GM21515 (cell line): Measurements from ENCODE around the gene ARPP19.
"Not testable (repeated sequence)": the region's sequence is repeated elsewhere in the genome, so short reads cannot be mapped to it uniquely, and the experiment has no call there.

Experiments used
- ATAC-seq: cut with Tn5 transposase; IDR thresholded peaks from one replicate; pipeline ENCODE4 v1.9.1; 2021; ENCODE audit not compliant: unreplicated experiment

ARPP19 gene

DNA sequence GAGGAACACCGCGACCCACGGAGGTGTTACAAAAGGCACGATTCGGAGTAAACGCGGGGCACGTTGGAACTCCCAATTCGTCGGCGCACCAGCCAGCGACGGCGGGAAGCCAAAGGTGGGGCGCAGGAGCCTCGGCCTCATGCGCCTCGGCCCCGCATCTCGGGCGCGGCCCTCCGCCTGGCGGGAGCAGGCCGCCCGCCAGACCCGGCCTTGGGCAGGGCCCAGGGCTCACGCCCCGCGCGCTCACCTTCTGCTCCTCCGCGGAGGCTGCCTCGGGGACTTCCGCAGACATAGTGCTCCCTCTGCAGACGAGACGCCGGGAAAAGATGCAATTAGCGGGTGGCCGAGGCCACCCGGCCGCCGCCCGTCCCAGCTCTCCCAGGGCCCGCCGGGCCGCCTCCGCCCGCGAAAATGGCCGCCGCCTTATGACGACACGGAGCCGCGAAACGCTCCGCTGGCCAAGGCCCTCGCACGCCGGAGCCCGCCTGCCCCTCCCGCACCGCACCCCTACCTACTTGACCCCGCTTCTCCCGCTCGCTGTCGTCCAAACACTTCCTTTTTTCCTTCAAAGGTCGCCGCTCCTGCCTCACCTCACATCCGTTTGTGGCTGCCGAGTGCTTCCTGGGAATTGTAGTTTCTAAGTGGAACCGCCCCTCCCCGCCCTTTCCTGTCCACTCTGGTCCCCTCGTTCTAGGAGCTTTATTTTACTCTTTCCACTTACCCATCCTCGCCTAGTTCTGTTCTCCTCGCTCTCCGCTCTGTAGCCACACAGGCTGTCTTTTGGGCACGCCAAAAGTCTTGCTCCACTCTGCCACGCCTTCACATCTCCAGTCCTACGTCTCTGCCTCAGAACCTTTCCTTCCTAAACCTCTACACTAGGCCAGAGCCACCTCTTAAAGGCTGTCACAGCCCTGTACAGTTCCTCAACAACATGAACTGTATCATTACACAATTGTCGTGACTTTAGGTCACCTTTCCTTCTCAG is at the start of gene ARPP19:
Gene ARPP19 (minus strand): TSS at position 430 of the 985 bp plus-strand sequence. CDS start 138 bp downstream, at position 292.
- ATAC-seq: peak; percentile 60

DNA sequence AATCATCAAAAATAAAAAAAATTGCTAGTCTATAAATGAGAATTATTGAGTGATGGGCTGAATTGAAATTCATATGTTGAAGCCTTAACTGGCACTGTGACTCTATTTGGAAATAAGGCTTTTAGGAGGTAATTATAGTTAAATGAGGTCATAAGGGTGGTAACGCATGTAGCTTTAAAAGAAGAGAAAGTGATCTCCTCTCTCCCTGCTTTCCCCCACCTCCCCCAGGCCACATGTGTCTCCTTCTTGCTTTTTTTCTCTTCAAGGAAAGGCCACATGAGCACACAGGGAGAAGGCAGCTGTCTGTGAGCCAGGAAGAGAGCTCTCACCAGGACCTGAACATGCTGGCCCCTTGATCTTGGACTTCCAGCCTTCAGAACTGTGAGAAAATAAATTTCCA is 48.2 kb upstream of the ARPP19 start:
- no peak for ATAC-seq

GRCh38 chr15:52615302-52615701 is 46.5 kb upstream of the ARPP19 start:
- no peak for ATAC-seq

DNA sequence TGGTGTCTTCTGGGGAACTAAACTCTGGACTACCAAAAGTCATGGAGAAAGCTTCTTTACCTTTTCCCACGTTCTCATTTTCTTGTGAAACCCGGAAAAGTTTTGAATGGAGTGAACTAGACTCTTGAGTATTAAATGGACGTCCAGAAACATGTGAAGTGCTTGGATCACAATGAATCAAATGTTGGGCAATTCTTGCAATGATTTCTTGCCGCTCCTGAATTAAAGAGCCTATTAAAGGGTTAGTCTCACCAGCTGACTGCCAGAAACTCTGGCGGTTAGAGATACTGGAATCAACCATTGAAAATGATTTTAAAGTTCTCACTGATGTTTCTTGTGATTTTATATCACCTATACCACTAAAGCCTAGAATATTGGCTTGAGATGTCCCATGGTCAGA is 40.8 kb upstream of the ARPP19 start:
- no peak for ATAC-seq

GRCh38 chr15:52584414-52584813 is 15.6 kb upstream of the ARPP19 start:
- ATAC-seq: no peak

DNA sequence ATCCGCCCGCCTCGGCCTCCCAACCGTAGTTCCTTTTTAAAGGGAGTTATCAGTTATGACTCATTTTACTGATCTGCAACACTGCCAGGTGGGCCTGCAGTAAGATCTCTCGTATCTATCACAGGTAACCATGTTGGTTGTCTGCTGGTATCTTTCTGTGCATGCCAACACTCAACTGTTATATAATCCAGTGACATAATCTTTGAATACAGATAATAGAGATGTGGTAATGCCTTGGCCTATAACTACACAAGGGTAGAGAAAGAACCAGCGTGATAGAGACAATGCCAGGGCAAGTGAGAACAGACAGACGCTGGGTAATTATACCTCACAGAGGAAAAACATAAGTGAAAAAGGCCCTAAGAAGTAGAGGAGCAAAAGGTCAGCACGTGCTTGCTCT is 11.0 kb upstream of the ARPP19 start:
- no peak for ATAC-seq

DNA sequence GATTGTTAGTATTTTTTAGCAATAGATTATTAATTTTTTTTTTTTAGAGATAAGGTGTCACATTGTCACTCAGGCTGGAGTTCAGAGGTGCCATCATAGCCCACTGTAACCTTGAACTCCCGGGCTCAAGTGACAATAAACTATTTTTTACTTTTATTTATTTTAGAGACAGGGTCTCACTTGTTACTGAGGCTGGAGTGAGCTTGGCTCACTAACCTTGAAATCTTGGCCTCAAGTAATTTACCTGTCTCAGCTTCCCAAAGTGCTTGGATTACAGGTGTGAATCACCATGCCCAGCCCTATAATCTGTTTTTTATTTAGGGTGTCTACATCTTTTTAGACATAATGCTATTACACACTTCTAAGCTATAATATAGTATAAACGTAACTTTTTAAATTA is 7.9 kb upstream of the ARPP19 start:
- no peak for ATAC-seq

- ATAC-seq: not testable (repeated sequence)
These were observed 6.7 kb upstream of the ARPP19 start for GRCh38 chr15:52575573-52575972.

- ATAC-seq: no peak
These were observed 6.2 kb upstream of the ARPP19 start for GRCh38 chr15:52575072-52575471.

GRCh38 chr15:52574623-52575022 is 5.8 kb upstream of the ARPP19 start:
- ATAC-seq: not testable (repeated sequence)

GRCh38 chr15:52567871-52568600 is 794 bp downstream of the ARPP19 start:
- ATAC-seq: no peak

DNA sequence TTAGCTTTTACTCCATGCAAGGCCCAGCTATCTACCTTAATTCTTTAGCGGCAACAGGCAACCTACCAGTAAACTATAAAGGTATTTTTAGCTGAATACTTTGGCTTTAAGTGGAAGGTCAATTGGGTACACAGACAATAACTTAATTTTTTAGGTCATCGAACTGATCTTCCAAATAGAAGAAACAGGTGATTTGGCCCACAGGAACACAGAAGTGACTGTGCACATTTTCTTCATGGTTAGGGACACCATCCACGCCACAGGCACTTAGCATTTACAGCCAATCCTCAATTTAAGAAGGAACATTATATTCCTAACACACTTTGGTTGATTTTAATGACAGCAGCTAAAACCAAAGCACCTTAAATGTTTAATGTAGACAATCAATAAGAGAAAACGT is 1.9 kb downstream of the ARPP19 start:
- ATAC-seq: no peak

GRCh38 chr15:52565417-52566358 is 3.1 kb downstream of the ARPP19 start:
- peak; percentile 51 for ATAC-seq

DNA sequence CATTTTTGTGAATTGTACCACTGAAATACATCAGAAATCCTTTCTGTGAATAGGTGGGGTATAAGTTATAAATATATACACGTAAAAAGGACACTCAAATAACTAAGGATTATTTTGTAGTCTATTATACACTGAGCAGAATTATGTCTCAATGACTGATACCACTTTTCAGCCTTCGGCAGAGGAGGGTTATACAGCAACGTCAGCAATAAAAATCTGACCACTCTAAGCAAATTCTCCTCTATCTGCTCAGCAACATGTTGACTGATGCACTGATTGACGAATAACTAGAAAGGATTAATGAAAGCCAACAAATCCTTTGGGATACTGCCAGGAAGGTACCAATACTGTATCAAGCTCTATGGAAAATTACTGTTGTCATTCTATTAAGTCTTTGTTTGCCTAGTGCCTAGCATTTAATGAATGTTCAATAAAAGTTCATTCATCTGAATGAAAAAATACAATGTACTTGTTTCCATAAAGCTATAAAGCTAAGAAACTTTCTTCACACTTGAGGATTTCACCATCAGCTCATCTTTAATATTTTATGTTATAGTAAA is 5.2 kb downstream of the ARPP19 start:
- no peak for ATAC-seq

DNA sequence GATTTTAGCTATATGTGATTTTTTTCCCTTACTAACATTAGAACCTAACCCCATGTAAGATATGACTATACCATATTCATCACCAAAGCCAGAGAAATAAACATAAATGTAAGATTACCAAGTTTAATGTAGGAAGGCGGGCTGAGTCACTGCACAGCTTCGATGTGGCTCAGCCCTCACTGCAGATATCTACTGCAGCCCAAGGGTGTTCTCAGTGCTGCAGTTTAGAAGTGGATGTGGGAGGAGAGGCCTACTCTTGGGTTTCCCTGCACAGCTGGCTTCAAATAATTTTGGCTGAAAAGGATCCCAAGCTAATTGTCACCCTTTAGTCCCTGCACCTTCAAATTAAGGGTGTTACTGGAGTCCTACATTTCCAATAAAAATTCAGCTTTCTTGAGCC is 9.3 kb downstream of the ARPP19 start:
- no peak for ATAC-seq

GRCh38 chr15:52559022-52559421 is 9.8 kb downstream of the ARPP19 start:
- ATAC-seq: no peak

- ATAC-seq: peak; percentile 61
These were observed 10.6 kb downstream of the ARPP19 start for GRCh38 chr15:52558196-52558595.

- no peak for ATAC-seq
These were observed 11.6 kb downstream of the ARPP19 start for GRCh38 chr15:52557274-52557641.

DNA sequence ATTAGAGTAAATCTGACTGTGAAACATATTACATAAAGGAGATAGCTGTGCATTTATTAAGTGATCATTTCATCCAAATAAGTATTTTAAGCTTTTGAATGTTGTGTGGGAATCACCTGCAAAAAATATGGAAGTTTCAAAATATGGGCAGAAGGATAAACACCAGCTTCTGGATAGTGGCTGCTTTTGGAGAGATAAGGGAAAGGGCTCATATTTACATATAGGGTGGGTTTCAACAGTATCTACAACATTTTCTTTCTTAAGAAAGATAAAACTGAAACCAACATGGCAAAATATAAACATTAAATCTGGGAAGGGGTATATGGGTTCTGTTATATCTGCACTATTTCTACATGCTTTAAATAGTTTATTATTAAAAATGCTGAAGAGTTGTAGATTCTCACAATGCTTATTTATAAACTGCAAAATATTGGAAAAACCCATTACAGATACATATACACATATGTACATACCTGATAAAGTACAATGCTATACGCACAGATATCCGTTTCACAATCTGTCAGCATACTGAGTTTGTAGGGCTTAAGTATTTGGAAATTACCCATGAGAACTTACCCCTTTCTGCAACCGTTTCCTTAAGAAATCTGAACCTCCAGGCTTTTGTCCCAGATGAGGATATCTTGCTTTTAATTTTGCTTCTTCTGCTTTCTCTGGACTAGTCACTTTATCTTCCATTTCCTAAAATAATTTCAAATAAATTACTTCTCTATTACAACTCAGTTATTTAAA is 12.1 kb downstream of the ARPP19 start:
- no peak for ATAC-seq

DNA sequence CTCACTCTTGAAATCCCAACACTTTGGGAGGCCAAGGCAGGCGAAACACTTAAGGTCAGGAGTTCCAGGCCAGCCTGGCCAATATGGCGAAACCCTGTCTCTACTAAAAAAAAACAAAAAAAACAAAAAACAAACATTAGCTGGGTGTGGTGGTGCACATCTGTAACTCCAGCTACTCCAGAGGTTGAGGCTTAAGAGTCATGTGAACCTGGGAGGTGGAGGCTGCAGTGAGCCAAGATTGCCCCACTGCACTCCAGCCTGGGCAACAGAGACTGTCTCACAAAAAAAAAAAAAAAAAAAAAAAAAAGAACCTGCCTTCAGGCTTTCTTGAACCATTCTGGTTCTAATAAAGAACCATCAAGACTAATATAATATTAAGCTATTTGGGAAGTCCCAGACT is 16.5 kb downstream of the ARPP19 start:
- ATAC-seq: no peak
